Transverse colon (tissue), 4 donors: ENCODE data around the gene SSX2IP.

Source experiments
- CTCF ChIP-seq, 5 experiments: fragments of 200-600 bp in 3 of 5; fragments of 450-650 bp in 2 of 5; sonication (generic) in 3 of 5; IDR thresholded peaks; 1 replicate in 2 of 5; 2 replicates in 3 of 5; pipeline ENCODE4 v1.5.1; 2016 to 2017; ENCODE audit warnings: antibody characterized with exemption in 5 of 5, inconsistent platforms in 3 of 5, mild to moderate bottlenecking in 2 of 5, moderate library complexity in 1 of 5
- EP300 ChIP-seq: sonication (generic); formaldehyde crosslinking; IDR thresholded peaks from one replicate; pipeline ENCODE4 v1.6.1; 2017; ENCODE audit warnings: antibody characterized with exemption, low read depth
- POLR2A ChIP-seq: fragments of 450-650 bp; IDR thresholded peaks from one replicate; pipeline ENCODE4 v1.6.1; 2016; ENCODE audit warnings: antibody characterized with exemption, mild to moderate bottlenecking, moderate library complexity
- POLR2AphosphoS5 ChIP-seq, 3 donors: sonication (generic); formaldehyde crosslinking; IDR thresholded peaks; one replicate each; pipeline ENCODE4 v1.6.1; 2016; ENCODE audit warnings: antibody characterized with exemption in 3 of 3

GRCh38 chr1:84692391-84692790 lies 2.1 kb upstream of the SSX2IP start:
- no peak for TF ChIP-seq CTCF (IDR thresholded peaks at IDR 0.05)
- TF ChIP-seq POLR2A = no peak
- TF ChIP-seq POLR2AphosphoS5 (IDR thresholded peaks at IDR 0.05) = no peak
- no peak for TF ChIP-seq EP300
